Upper lobe of right lung (tissue), 1 donor: Measurements from ENCODE around the gene CST4. TPM values are rescaled to one million over a fixed set of nuclear protein-coding genes. Genes with fewer than 3 reads are reported as not detected.
"Not testable (repeated sequence)": the region's sequence is repeated elsewhere in the genome, so short reads cannot be mapped to it uniquely, and the experiment has no call there.

ENCODE experiments used
- ATAC-seq: fragments of 200-7000 bp; cut with Tn5 transposase; one replicate; pipeline ENCODE4 v1.9.1; 2020; ENCODE audit warnings: mild to moderate bottlenecking, moderate library complexity
- DNase-seq: peaks from one replicate; pipeline ENCODE4 v3.0.0-alpha.2; 2020
- H3K27ac ChIP-seq: fragments of 200-600 bp; one replicate; pipeline ENCODE4 v1.8.0; 2022
- H3K27me3 ChIP-seq: fragments of 200-600 bp; one replicate; pipeline ENCODE4 v1.8.0; 2022; ENCODE audit warnings: mild to moderate bottlenecking
- H3K36me3 ChIP-seq: fragments of 200-600 bp; one replicate; pipeline ENCODE4 v1.8.0; 2022
- H3K4me1 ChIP-seq: fragments of 200-600 bp; one replicate; pipeline ENCODE4 v1.8.0; 2022
- H3K4me3 ChIP-seq: fragments of 200-600 bp; one replicate; pipeline ENCODE4 v1.8.0; 2022; ENCODE audit warnings: mild to moderate bottlenecking
- H3K9me3 ChIP-seq: fragments of 200-600 bp; one replicate; pipeline ENCODE4 v1.8.0; 2022
- intact Hi-C: fragments of 100-400 bp; cut with DNase I; formaldehyde crosslinking; loops from one replicate; pipeline ENCODE4 v1.11.0; 2022
- total RNA-seq: library from RNA; stranded (reverse); fragmentation: NEBNext Ultra II Directional; extraction: Animal tissue kit (Norgen Biotek cat#: 25700); gene quantifications from one replicate; pipeline ENCODE4 v1.2.1, GENCODE V29; 2021
- TF ChIP-seq, protein P1 (sequence below): fragments of 200-600 bp; IDR thresholded peaks from one replicate; pipeline ENCODE4 v1.8.0; 2022; ENCODE audit warnings: antibody characterized with exemption
- donor health status: DM: no; HTN: yes; CAD: no; lungs with severe emphysema.

CST4 gene
- total RNA-seq, 1 donor from 2014 or later: not detected

DNA sequence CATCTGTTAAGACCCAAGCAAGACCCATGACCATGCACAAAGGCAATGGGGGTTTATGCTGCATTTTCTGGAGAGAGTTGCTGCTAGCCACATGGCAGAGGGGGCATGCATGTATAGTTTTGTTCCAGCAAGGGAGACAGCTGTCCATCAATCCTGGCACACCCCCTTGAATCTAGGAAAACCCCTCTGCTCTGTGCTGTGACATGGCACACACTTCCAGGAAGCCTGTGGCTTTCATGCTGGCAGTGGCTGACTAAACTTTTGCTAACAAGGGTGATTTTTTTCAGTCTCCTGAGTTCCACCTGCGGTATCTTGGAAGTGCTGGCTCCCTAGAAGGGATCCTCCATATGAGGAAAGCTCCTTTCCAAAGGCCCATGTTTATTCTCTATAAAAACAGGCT lies 9.1 kb upstream of the CST4 start:
- Histone ChIP-seq H3K9me3 (no peaks in the 10 kb centered on the region), H3K4me1 (no peaks in the 10 kb centered on the region), H3K36me3 (no peaks in the 10 kb centered on the region), H3K27me3 (no peaks in the 10 kb centered on the region), H3K4me3 (no peak overlapping the region), H3K27ac (no peak overlapping the region)
- ATAC-seq (no peak), DNase-seq (no peak)
- TF ChIP-seq, protein P1, sequence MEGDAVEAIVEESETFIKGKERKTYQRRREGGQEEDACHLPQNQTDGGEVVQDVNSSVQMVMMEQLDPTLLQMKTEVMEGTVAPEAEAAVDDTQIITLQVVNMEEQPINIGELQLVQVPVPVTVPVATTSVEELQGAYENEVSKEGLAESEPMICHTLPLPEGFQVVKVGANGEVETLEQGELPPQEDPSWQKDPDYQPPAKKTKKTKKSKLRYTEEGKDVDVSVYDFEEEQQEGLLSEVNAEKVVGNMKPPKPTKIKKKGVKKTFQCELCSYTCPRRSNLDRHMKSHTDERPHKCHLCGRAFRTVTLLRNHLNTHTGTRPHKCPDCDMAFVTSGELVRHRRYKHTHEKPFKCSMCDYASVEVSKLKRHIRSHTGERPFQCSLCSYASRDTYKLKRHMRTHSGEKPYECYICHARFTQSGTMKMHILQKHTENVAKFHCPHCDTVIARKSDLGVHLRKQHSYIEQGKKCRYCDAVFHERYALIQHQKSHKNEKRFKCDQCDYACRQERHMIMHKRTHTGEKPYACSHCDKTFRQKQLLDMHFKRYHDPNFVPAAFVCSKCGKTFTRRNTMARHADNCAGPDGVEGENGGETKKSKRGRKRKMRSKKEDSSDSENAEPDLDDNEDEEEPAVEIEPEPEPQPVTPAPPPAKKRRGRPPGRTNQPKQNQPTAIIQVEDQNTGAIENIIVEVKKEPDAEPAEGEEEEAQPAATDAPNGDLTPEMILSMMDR: no peak
- intact Hi-C loops: no loop called here

DNA sequence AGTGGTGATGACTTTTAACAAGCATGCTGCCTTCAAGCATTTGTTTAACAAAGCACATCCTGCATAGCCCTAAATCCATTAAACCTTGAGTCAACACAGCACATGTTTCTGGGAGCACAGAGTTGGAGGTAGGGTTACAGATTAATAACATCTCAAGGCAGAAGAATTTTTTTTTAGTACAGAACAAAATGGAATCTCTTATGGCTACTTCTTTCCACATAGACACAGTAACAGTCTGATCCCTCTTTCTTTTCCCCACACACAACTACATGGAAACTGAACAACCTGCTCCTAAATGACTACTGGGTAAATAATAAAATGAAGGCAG lies 6.2 kb upstream of the CST4 start:
- H3K9me3 ChIP-seq, intact Hi-C loops, H3K4me1 ChIP-seq, DNase-seq, H3K36me3 ChIP-seq, H3K4me3 ChIP-seq, H3K27ac ChIP-seq, H3K27me3 ChIP-seq, ATAC-seq: not testable (repeated sequence)

DNA sequence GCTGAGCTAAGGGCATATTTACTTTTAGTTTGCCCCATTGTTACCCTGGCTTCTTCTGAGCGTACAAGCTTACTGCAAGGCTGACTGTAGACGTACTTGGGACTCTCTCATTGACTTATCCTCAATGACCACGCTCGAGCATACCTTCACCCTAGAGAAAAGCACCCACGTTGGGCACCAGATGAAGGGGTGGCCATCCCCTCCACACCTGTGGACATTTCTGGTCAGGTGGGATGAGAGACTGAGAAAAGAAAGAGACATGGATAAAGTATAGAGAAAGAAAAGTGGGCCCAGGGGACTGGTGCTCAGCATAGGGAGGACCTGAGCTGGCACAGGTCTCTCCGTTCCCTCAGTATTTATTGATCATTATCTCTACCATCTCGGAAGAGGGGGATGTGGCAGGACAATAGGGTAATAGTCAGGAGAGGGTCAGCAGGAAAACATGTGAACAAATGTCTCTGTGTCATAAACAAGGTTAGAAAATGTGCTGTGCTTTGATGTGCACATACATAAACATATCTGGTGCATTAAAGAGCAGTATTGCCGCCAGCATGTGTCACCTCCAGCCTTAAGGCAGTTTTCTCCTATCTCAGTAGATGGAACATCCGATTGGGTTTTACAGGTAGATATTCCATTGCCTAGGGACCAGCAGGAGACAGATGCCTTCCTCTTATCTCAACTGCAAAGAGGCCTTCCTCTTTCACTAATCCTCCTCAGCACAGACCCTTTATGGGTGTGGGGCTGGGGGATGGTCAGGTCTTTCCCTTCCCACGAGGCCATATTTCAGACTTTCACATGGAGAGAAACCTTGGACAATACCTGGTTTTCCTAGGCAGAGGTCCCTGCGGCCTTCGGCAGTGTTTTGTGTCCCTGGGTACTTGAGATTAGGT lies 5.6 kb upstream of the CST4 start:
- not testable (repeated sequence) for H3K27me3 ChIP-seq, H3K27ac ChIP-seq

DNA sequence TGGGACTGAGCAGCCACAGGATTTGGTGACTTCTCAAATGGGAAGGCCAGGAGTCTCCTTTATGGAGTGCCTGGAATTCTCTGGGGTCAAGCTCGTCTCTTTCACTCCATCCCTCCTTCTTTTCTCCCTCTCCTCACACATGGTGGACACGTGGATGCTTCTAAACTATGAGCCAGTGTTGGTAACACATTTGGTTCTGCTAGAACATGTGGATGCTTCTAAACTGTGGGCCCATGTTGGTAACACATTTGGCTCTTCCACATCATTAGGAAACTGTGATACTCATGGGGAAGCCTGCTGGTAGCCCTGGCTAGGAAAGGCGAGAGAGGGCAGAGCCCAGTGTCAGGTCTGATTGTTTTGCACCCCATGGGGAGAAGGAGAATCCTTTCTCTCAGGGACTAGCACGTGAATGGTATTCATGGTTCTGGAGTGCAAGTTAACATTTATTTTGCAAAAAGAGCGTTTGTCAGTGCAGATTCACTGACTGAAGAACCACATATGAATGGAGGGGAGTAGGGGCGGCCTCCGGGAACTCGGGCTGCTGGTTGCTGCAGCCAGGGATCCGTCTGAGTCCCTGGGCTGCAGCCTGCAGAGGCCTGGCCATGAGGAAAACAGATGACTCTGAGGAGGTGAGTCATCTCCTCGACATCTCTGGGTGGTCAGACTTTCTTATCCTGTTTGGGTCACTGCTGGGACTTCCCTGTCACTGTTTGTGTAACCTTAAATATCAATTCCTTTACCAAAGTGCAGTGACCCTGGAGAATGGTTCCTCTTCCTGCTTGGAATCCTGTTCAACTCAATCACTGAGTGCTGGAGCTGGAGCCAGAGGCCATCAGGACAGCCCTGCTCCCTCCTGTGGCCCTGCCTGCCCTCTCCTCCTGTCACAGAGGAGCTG lies 4.1 kb upstream of the CST4 start:
- H3K4me3 ChIP-seq, intact Hi-C loops, H3K27ac ChIP-seq, DNase-seq, H3K27me3 ChIP-seq, H3K9me3 ChIP-seq, H3K4me1 ChIP-seq, H3K36me3 ChIP-seq: not testable (repeated sequence)
- peak; percentile 63 for ATAC-seq

More for the DNA sequence above, 5.6 kb upstream of the CST4 start:
- ATAC-seq, H3K36me3 ChIP-seq, H3K9me3 ChIP-seq, DNase-seq, intact Hi-C loops, H3K4me1 ChIP-seq, H3K4me3 ChIP-seq: not testable (repeated sequence)

DNA sequence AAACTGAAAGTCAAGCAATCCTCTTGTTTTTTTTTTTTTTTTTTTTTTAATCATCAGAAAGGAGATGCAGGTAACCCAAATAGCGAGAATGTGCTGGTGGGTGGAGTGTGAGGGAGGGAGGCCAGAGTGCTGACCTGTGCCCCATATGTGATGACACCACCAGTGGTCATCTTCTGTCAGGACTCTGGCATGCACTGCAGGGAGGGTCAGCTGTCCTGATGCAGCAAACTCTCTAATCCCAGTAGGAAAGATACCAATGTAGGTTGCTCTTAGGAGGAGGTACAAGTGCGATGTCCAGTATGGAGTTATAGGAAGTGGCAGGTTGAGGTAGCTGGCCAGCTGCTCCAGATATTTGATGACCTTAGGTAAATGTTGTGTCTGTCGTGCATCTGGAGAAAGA lies 2.8 kb upstream of the CST4 start:
- H3K4me3 ChIP-seq: no peak overlapping the region
- DNase-seq: no peak
- H3K27me3 ChIP-seq: no peaks in the 10 kb centered on the region
- no peak overlapping the region for H3K27ac ChIP-seq
- no peak for ATAC-seq
- H3K9me3 ChIP-seq: no peaks in the 10 kb centered on the region
- H3K36me3 ChIP-seq: no peaks in the 10 kb centered on the region
- TF ChIP-seq, protein P1: no peak
- no peaks in the 10 kb centered on the region for H3K4me1 ChIP-seq
- intact Hi-C loops: no loop called here

DNA sequence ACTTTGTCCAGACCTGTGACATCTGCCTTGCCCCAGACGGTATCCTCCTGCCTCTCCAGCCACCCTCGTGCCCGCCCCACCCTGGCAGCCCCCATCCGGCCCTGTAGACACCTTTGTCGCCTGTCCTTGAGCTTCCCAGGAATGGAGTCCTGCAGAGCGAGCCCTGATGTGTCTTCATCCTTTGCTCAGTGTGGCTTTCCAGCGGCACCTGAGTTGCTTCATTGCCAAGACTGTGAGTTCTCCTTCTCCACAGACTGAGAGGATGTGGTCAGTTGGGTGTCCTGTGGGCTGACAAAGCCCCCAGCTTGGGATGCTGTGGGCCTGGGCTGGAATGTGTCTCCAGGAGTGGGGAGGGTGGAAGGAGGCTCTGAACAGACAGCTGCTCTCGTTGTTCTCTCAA lies 1.7 kb upstream of the CST4 start:
- Histone ChIP-seq H3K4me1 (no peaks in the 10 kb centered on the region), H3K9me3 (no peaks in the 10 kb centered on the region), H3K36me3 (no peaks in the 10 kb centered on the region), H3K4me3 (no peak overlapping the region), H3K27me3 (no peaks in the 10 kb centered on the region), H3K27ac (no peak overlapping the region)
- no peak for ATAC-seq
- intact Hi-C loops: no loop called here
- TF ChIP-seq, protein P1: no peak
- DNase-seq: no peak

DNA sequence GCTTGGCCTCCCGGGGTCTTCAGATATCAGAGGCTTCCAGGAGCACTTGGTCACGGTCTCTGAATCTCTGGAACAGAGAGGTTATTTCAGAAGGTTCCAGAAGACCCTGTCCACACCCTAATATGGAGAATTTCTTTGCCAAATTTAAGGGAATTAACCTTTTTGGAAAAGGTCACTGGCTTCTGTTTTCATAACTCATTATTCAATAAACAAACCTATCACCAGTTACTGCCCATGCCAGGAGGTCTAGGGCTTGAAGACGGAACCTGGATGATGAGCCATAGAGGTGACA lies 507 bp upstream of the CST4 start:
- Histone ChIP-seq H3K4me3 (no peak overlapping the region), H3K27ac (no peak overlapping the region), H3K9me3 (no peaks in the 10 kb centered on the region), H3K4me1 (no peaks in the 10 kb centered on the region), H3K36me3 (no peaks in the 10 kb centered on the region), H3K27me3 (no peaks in the 10 kb centered on the region)
- no peak for DNase-seq
- ATAC-seq: no peak
- intact Hi-C loops: no loop called here
- TF ChIP-seq, protein P1: no peak
